Inferior parietal cortex (tissue), 1 donor: Measurements from ENCODE around the gene MYOCD.
A peak's percentile ranks its signal among the peaks of the same experiment; 100 is the strongest.
"Not testable (repeated sequence)": the region's sequence is repeated elsewhere in the genome, so short reads cannot be mapped to it uniquely, and the experiment has no call there.

Experiments used
- DNase-seq: peaks from one replicate; pipeline ENCODE4 v3.0.0-alpha.2; 2016; ENCODE audit errors: extremely low spot score

MYOCD gene, protein sequence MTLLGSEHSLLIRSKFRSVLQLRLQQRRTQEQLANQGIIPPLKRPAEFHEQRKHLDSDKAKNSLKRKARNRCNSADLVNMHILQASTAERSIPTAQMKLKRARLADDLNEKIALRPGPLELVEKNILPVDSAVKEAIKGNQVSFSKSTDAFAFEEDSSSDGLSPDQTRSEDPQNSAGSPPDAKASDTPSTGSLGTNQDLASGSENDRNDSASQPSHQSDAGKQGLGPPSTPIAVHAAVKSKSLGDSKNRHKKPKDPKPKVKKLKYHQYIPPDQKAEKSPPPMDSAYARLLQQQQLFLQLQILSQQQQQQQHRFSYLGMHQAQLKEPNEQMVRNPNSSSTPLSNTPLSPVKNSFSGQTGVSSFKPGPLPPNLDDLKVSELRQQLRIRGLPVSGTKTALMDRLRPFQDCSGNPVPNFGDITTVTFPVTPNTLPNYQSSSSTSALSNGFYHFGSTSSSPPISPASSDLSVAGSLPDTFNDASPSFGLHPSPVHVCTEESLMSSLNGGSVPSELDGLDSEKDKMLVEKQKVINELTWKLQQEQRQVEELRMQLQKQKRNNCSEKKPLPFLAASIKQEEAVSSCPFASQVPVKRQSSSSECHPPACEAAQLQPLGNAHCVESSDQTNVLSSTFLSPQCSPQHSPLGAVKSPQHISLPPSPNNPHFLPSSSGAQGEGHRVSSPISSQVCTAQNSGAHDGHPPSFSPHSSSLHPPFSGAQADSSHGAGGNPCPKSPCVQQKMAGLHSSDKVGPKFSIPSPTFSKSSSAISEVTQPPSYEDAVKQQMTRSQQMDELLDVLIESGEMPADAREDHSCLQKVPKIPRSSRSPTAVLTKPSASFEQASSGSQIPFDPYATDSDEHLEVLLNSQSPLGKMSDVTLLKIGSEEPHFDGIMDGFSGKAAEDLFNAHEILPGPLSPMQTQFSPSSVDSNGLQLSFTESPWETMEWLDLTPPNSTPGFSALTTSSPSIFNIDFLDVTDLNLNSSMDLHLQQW

DNA sequence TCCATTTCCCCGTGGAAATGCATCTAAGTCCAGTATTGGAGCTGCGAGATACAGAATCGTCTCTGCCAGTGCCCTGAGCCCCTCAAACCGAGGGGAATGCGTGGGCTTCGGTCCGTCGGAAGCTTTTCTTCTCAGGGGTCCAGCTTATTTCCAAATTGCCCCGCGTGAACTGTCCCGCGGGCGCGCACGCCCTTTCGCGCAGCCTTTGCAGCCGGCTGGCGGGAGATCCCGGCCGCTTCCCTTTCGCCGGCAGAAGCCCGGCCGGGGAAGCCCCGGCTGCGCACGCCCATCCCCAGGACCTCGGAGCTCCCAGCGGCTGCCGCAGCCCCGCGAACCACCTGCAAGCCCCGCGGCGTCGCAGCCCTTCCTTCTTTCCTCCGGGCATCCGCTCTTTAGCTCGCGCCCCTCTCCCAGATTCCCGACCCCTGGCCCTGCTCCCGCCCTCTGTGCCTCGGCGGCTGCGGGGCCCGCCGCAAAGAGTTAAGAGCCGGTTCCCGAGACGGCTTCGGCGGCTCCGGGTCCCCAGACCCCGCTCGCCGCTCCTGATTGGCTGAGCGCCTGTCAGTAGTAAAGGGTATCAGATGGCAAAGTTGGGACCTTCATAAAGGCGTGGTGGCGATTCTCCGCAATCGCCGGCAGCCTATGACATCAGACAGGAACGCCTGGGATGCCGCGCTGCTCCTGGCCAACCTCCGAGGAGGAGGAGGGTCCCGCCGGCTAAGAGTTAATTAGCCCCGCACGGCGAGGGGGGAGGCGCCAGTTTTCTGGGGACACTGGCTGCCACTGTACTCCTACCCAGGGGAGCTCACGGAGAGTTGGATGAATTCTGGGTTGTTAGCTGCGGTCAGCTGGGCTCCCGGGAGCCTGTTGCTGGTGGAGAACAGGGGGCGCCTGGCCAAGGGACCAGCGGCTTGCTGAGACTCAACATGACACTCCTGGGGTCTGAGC lies at the start of gene MYOCD:
MYOCD (plus strand) TSS at position 628 of the 948 bp plus-strand sequence; CDS start at position 927, 299 bp downstream.
- no peak for DNase-seq

GRCh38 chr17:12616161-12616560 lies 49.5 kb upstream of the MYOCD start:
- DNase-seq, result no peak

- no peak for DNase-seq
Measured at GRCh38 chr17:12618557-12618956, 47.1 kb upstream of the MYOCD start.

DNA sequence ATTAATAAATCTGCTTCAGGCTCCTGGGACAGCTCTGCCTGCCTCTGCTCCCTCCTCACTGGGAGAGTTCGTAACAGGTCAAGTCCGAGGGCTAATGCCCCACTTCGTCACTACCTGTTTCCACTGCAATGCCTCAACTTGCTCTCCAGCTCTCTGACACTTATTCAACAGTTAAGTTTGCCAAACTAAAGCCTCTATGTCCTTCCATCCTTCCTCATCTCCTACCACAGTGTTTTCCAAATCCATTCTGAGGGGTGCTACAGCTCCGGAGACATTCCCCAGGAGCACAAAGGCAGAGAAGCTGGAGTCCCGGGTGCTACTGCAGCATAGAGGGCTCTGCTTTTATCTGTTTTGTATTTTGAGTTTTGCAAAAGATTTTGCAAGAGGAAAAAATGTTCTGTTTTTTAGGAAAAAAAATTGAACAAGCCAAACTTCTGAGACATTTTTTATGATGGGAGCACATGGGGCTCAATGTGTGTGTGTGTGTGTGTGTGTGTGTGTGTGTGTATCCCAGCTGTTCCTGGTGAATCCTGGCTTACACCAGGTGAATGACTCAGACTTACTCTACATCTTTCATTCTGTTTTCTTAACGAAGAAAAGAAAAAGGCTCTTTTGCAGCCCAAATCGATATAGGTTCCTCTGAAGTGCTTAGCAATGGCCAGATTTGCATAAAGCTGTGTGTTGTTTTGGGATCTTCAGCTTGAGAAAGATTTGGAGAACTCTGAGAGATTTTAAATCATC lies 46.1 kb upstream of the MYOCD start:
- DNase-seq, result no peak

DNA sequence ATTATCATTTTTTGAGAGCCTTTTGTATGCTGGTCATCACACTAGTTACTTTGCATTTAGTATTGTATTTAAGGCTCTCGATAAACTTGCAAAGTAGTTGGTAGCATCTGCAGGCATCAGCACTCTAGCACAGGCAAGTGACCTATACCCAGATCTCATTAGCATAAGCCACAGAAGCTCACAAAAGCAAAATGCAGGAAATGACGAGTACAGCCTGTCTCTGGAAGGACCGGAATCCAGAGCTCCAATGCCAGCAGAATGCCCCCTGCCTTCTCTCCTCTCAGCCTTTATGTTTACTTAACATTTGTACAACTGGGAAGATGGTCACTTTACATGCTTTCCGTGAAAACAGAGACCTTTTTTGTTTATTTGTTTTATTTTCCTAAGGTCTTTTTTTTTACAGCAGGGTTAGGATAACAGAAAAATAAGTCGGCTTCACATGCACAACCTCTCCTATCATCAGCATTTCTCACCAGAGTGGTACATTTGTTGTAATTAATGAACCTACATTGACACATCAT lies 45.4 kb upstream of the MYOCD start:
- DNase-seq, result no peak

DNA sequence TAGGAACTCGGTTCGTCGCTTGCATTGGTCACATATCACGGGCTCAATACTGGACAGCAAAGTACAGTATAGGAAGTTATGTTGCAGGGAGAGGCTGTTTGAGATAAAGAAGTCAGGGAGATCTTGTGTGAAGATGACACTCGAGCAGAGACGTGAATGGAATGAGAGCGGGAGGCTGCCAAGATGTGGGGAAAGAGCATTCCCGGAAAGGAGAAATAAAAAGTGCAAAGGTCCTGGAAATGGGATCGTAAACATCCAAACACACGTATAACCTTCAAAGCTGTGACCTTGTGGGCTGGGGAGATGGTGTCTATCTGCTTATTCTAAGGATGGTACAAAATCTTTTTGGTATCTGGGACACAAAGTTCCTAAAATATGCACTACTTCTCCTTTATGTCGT lies 43.0 kb upstream of the MYOCD start:
- DNase-seq, result no peak

DNA sequence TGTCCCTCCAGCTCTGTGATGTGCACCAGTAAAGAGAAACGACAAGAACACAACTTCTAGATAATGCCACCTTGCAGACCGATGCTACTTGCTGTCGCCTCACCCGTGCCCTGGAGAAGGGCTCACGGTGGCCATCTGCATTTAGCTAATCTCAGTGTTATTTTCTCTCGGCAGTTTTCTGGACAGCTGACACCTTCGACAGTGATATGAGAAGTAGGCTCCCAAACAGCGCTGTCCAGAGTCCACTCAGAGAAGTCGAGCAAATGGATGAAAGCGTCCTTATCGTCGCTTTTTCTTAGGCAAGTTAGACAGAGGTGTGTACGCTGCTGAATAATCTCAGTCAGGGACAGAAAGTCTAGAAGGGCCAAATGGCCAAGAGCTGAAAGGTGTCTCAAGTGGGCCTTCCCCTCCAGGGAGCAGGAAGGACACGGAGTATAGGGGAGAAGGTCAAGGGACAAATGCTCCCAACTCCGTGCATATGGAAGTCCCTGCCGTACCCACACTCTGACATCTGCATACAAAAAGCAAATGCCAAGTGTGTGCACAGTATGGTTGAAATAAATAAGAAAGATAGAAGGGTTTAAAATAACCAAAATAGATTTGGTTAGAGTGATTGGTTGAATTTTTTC lies 42.4 kb upstream of the MYOCD start:
- DNase-seq, result no peak

DNA sequence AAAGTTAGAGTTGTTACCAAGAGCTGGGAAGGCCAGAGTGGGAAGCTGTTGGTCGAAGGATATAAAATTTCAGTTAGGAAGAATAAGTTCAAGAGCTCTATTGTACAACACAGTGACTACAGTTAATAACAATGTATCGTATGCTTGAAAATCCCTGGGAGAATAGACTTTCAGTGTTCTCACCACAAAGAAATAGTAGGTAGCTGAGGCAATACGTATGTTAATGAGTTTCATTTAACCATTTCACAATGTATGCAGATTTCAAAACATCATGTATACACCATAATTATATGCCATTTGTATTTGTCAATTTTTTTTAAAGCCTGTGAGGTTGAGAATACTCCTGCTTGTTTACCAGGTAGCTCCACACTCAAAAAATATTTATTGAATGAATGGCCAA lies 41.5 kb upstream of the MYOCD start:
- no peak for DNase-seq

- no peak for DNase-seq
Measured at GRCh38 chr17:12625092-12625491, 40.6 kb upstream of the MYOCD start.

DNA sequence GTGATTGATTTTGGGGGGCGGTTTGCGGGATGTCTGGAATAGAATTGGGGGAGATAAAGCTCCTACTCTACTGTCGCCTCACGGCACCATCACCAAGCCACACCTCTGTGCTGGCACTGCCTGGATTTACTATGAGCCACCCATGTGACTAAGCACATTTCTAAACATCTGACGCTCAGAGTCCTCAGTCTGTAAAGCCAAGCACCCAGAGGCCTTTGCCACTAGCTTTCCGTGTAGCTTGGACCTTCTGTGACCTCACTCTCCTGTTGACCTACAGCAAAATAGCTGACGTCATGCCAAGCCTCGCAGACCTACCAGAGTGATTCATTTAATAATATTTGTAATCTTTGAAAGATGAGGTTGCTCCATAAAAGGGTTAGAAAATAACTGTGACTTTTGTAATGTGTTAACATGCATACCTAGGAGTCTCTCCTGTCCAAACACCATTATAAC lies 38.5 kb upstream of the MYOCD start:
- DNase-seq, result no peak

DNA sequence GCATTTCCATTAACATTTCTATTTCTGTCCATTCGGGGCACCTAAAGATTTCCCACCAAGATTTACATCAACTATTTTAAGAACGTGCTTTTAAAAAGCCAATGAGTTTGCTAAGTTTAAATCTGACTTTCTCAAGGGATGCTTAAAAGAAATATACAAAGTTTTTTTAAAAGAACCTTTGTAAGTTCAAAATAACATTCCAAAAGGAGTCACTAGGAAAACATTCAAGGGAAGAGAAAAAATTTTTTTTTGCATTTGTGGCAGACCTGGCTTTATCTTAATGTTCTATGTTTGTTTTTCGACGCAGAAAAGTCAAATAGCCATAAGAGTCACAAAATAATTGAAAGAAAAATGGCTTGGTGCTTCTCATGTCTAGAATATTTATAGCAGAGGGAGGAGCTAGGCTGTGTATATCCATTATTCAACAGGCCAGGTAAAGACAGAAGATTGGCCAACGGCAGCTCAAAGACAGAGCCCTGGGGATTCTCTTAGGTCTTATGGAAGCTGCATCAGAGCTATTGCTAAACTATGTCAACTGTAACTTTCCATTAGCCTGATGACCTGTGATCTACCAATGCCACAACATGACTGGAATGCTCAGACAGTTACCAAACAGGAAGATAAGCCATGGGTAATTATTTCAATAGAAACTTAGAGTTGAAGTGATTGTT lies 37.8 kb upstream of the MYOCD start:
- DNase-seq, result no peak

DNA sequence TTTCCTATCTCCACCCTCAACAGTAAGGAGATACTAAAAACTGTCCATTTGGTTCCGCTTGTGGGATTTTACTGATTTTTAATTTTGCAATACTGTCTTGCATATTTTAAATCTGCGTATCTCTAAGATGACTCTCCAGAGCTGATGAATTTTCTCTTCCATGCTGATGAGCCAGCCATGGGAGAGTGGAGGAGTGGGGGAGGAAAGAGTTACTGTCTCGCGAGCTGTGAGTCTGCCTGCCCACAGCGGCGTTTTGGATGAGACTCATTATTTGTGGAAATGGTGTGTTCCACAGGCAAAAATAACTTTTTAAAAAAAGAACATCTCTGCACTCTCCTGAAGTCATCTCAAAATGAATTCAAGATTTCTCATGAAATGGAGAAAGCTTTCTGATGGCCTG lies 34.6 kb upstream of the MYOCD start:
- no peak for DNase-seq

DNA sequence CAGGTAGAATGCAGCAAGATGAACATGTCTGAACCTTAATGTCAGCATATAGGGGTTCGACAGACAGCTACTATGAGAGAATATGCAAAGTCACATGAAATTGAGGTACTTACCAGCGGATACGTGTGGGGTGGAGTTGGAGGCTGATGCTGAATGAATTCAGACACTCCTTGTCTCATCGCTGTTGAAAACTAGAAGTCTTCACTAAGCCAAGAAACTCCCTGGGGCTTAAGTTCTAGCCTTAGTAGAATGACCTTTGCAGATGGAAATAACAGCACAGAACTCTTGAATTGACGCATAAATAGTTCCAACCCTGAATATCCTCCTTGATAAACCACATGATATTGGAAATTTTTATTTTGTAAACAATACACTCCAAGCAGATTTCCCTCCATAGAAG lies 32.9 kb upstream of the MYOCD start:
- no peak for DNase-seq

DNA sequence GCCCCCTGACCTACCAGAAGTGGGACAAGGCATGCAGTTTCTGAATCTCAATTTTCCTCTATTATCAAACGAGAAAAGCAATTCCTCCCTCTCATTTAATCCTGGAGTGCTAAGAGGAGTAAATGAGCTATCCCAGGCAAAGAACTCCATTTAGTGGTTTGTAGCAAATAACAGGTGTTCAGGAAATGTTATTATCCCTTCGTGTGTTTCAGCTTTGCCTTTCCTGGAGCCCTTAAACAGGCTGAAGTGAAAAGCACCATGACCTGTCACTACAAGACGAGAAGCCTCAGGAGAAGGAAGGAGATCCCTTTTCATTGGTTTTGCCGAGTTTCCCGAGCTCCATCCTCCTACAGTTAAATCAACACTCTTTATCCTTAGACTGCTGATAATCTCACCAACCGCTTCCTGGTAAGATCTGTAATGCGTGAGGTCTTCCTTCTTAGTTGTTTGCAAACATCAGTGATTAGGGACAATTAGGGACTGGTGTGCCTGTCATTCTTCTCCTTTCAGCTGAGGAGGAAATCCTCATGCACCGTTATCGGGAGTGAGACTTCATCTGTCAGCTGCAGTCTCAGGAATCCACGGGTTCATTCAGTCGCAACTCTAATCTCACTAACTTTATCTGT lies 30.8 kb upstream of the MYOCD start:
- no peak for DNase-seq

- not testable (repeated sequence) for DNase-seq
Measured at GRCh38 chr17:12635996-12636395, 29.7 kb upstream of the MYOCD start.

- DNase-seq, result peak; percentile 5
Measured at GRCh38 chr17:12637015-12637414, 28.7 kb upstream of the MYOCD start.

DNA sequence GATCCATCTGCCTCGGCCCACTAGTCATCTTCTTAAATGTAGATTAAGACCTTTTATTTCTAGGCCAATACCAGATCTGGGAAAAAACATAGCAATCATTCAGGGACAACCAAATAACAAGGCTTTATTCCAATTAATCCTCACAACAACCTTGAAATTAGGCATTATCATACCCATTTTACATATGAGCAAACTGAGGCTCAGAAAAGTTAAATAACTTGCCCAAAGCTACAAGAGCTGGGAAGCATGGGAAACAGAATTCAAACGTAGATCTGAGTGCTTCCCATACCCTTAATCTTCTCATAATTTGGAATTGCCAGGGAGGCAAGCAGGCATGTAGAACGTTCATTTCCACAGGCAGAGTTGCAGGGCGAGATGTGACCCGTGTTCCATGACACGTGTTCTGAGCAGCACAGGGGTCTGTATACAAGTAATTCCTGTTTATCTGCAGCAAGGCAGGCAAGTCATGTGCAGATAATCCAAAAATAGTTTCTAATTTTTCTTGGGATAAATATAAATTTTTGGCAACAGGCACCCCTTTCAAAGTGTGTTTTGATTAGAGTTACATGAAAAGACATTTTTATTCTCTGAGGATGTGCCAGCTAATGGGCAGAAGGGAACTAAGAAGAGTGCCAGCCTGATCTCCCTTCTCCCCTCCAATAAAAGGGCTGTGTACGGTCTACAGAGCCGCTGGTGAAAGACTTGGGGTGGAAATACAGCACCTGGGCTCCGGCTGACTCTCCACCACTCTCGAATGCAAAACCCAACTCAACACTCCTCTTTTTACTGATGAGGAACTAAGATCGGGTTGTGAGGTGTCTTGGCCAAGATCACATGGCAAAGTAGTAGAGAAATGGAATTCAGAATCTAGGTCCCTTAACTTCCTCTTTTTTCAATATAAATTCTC lies 27.7 kb upstream of the MYOCD start:
- no peak for DNase-seq

GRCh38 chr17:12640364-12640763 lies 25.3 kb upstream of the MYOCD start:
- DNase-seq, result no peak
